HG02938 (cell line): ENCODE results near the gene OOEP.
"Not testable (repeated sequence)": the region's sequence is repeated elsewhere in the genome, so short reads cannot be mapped to it uniquely, and the experiment has no call there.

Source experiments
- ATAC-seq: cut with Tn5 transposase; IDR thresholded peaks from one replicate; pipeline ENCODE4 v1.9.1; 2021; ENCODE audit warnings: mild to moderate bottlenecking, moderate library complexity; ENCODE audit not compliant: unreplicated experiment

OOEP gene

DNA sequence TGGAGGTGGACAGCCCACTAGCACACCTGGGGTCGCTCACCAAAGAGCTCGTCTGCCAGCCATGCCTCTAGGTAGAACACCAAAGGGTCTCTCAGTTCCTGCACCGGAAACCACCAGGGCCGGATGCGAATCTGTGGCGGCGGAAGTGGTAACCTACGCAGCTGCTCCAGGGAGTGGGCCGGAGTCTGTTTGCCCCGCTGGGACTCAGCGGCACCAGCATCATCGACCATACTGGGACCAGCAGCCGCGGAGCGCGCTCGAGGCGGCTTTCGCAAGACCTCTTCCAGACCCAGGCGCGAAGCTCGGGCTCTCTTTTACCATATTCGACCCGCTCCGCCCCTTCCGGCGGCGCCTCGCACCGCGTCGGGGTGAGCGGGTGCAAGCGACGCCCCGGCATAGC is at the start of gene OOEP:
Gene OOEP, minus strand, starts transcription at position 335 of the 400 bp plus-strand sequence. Its CDS starts 105 bp downstream, at position 230.
- ATAC-seq: no peak

DNA sequence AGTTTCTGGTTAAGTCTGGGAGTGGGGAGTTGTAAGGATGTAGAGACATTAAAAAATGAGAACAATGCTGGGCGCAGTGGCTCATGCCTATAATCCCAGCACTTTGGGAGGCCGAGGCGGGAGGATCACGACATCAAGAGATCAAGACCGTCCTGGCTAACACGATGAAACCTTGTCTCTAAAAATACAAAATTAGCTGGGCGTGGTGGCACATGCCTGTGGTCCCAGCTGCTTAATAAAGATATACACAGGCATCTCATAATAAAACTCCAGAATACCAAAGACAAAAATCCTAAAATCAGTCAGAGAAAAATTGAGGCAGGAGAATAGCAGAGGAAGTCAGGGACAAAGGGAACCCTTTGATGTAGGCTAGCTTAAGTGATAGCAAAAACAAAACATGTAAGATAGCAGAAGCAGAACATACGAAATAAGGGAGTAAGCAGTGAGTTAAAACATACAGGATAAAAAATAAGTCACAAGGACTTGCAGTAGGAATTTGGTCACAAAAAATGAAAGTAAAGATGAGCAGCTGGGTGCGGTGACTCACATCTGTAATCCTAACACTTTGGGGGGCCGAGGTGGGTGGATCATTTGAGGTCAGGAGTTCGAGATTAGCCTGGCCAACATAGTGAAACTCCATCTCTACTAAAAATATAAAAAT is 48.5 kb upstream of the OOEP start:
- no peak for ATAC-seq

DNA sequence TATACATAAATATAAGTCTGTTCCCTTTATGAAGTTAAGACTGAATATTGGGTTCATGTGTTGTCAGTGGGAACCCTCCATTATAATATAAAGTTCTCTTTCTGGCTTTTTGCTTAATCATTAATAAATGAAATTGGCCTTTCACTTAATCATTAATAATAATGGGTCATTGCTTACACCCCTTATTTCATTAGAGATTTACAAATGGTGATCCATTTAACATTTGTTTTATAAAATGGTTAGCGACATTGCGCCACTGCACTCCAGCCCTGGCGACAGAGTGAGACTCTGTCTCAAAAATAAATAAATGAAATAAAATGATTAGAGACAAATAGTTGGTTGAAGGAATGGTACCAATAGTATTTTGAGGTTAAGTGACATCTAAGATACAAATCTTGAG is 43.4 kb upstream of the OOEP start:
- no peak for ATAC-seq

DNA sequence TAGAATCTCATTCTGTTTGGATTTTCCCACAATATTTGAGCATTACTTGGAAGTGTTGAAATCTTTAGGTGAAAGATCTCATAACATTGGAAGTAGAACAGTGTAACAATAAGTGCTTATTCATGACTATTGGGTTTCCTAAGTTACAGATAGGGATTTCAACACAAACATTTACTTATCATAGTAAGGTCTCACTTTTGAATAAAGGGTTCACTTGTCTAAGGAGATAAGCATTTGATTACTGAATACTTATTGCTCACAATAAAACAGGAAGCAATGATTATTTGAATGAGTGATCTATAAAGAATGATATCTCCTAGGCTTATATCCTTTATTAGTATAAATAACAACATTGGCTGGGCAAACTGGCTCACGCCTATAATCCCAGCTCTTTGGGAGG is 39.7 kb upstream of the OOEP start:
- no peak for ATAC-seq

DNA sequence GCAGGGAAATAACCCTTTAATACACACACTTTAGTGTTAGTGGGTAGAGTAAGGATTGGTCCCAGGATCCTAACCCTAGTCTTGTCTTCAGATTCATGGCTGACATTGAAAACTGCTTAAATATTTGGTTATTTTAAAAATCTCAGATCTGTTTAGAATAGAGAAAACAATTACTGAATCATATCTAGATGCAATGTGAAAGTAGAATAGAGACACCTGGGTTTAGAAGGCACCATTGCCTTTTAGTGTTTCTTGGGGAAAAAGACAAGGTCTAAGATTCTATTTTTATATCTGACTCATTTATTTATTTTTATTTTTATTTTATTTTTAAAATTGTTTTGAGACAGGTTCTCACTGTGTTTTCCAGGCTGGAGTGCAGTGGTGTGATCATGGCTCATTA is 31.0 kb upstream of the OOEP start:
- ATAC-seq: no peak

DNA sequence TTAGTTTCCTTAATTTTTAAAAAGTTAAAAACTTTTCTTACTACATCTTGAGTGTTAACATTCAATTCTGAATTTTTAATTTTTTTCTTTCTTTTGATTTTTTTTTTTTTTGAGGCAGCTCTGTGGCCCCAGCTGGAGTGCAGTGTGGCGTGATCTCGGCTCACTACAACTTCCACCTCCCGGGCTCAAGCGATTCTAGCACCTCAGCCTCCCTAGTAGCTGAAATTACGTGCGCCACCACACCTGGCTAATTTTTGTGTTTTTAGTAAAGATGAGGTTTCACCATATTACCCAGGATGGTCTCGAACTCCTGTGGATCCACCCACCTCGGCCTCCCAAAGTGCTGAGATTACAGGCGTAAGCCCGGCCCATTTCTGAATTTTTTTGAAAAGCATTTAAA is 26.2 kb upstream of the OOEP start:
- ATAC-seq: no peak

DNA sequence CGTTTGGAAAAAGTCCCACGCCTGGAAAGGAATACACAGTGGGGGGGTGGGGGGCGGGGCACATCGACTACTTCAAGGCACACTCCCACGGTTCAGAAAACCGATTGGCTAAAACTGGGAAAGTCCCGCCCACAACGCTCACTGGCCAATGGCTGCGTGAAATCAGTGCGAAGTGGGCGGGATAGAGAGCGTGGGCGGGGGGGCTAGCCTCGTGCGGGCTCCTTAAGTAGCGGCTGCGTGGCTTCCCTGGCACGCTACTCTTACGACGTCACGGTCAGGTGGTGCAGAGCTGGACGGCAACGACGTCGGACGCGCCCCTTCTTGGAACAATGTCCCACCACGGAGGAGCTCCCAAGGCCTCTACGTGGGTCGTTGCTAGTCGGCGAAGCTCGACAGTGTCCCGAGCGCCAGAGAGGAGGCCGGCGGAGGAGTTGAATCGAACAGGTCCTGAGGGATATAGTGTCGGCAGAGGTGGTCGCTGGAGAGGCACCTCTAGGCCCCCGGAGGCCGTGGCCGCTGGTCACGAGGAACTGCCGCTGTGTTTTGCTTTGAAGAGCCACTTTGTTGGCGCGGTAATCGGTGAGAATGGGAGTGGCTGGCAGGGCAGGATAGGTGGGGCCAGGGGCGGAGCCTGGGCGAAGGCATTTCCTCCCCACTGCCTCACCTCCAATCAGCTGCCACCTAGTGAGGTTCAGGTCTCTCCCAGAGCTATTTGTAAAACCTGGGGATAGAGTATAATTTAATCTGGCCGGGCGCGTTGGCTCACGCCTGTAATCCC is 25.1 kb upstream of the OOEP start, which contains the start of gene DDX43:
Gene DDX43, plus strand, starts transcription at position 252 of the 778 bp plus-strand sequence. Its CDS starts 78 bp downstream, at position 330.
- ATAC-seq: peak; percentile 75

DNA sequence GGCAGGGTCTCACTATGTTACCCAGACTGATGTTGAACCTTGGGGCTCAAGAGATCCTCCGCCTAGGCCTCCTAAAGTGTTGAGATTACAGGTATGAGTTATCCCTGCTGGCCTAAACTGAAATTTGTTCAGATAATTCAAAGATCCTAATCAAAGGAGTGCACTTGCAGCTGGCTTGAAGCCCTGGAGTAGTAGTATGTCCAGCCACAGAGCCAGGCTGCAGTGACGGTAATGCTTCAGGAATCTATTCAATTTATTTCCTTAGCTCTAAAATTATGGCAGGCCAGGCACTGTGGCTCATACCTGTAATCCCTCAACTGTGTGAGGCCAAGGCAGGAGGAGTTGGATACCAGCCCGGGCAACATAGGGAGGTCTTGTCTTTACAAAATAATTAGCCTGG is 23.6 kb upstream of the OOEP start:
- ATAC-seq: no peak

DNA sequence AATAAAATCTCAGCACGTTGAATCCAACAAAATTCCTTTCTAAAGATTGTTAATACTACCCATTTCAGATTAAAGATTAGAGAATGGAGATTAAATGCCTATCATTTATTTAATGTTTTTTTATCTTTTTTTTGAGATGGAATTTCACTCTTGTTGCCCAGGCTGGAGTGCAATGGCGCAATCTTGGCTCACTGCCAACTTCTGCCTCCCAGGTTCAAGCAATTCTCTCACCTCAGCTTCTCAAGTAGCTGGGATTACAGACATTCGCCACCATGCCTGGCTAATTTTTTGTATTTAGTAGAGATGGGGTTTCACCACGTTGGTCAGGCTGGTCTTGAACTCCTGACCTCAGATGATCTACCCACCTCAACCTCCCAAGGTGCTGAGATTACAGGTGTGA is 22.5 kb upstream of the OOEP start:
- ATAC-seq: not testable (repeated sequence)

DNA sequence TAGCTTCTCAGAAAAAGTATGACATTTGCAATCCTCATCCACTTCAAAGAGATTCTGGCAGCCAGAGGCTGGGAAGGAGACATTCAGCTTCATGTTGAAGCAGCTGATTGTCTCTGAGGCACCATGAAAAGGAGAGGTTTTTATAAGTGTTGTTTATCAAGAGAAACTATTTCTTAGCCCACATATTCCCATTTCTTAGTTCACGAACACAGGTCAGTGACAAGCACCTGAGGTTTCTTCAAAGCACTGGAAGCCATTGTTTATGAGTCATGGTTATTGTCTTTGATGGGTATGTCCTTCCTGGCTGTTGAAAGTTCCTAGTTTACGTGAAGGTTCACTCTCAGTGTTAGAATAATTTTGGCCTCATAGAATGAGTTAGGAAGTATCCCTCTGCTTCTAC is 22.0 kb upstream of the OOEP start:
- no peak for ATAC-seq

DNA sequence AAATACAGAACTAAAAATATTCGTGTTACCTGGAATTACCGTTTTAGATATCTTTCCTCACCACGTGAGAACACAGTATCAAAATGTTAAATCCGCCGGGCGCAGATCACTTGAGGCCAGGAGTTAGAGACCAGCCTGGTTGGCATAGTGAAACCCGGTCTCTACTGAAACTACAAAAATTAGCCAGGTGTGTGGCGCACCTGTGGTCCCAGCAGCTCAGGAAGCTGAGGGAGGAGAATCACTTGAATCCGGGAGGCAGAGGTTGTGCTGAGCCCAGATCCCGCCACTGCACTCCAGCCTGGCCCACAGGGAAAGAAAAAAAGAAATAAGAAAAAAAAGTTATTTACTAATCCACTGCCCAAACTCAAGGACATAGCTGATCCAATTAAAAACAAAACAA is 20.2 kb upstream of the OOEP start:
- ATAC-seq: no peak

DNA sequence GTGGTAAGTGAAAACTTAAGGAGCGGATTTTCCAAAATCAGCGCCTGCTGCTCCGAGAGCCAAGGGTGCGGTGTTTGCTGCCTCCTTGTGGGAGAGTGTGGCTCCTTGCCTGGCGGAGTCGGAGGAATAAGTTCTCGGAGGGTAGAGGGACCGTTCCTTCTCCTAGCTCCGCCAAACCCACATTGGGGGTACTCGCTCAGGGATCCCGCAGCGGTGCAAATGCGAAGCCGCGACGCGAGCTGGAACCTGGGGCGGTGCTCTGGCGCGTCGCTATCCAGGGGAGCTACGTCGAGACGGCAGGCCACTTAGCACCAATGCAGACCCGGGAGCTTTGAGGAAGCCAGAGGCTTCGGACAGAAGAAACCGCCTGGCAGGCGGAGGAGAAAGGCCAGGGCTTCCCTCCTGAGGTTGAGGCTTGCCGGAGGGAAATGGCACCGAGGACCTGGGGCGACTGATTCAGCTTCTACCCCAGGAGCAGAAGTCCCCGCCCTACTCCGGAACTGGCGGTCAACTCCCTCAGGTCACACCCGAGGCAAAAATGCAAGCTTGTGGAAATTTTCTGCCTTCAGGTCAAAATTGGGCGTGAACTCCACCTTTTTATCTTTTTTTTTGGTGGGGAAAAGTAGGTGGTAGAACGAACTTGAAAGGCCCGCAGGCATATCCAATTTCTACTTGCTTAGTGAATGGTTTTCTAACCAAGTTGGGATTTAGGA is 19.3 kb upstream of the OOEP start:
- ATAC-seq: peak; percentile 69

DNA sequence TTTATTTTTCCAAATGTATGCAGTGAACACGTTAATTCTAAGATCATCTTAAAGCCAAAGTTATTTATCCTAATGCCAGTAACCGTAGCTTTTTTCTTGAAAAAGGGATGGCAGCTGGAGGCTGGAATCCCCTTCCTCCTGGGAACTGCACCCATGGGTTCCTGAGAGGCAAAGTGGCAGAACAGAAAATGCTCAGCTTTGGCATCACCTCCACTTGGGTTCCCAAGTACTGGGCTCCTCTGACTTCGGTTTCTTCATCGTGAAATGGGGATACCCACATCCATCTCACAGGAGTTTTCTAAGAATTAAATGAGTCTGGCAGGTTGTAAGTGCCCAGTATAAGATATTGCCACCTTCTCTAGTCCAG is 18.7 kb upstream of the OOEP start:
- ATAC-seq: peak; percentile 9

DNA sequence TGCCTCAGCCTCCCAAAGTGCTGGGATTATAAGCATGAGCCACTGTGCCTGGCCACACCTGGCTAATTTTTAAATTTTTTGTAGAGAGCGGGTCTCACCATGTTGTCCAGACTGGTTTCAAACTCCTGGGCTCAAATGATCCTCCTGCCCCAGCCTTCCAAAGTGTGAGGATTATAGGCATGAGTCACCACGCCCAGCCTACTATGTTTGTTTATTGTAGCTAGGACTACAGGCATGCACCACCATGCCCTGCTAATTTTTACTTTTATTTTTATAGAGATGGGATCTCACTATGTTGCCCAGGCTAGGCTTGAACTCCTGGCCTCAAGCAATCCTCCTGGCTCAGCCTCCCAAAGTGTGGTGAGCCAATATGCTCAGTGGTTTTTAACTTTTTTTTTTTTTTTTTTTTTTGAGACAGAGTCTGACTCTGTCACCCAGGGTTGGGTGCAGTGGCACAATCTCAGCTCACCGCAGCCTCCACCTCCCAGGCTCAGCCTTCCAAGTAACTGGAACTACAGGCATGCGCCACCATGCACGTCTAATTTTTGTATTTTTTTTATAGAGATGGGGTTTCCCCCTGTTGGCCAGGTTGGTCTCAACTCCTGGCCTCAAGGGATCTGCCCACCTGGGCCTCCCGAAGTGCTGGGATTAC is 12.9 kb upstream of the OOEP start:
- no peak for ATAC-seq

DNA sequence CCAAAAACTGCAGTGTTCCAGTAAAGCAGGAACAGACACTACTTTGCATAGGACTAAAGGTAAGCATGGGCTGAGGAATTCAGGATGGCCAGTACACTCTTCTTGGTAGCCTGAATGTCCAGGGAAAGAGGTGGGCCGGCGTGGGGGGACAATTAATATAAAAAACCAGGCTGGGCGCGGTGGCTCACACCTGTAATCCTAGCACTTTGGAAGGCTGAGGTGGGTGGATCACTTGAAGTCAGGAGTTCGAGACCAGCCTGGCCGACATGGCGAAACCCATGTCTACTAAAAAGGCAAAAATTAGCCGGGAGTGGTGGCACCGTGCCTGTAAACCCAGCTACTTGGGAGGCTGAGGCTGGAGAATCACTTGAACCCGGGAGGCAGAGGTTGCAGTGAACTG is 11.8 kb upstream of the OOEP start:
- ATAC-seq: not testable (repeated sequence)

DNA sequence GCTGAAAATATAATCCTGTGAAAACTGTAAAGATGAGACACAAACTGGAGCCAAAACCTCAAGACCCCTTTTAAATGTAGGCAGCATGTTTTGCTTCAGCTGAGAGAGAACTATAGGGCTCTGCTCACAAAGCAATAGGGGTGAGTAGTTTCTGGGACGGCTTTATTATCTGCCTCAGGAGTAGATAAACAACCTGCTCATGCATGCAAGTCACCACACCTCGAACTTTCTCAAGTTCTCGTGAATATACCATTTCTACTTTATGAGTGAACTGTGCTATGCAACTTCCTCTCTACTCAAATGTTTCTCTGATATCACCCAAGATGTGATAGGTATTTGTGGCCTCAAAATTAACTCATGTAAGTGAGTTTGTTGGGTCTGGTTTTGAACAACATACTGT is 7.5 kb upstream of the OOEP start:
- no peak for ATAC-seq

DNA sequence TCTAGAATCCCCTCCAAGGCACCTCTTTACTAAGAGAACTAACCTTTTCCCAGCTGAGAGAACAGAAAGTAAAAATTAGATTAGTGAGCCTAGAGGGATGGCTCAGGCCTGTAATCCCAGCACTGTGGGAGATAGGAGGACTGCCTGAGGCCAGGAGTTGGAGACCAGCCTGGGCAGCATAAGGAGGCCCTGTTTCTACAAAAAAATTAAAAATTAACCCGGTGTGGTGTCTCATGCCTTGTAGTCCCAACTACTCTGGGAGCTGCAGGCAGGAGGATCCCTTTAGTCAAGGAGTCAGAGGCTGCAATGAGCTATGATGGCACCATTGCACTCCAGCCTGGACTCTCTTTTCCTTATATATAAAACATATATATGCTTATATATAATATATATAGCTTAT is 5.5 kb upstream of the OOEP start:
- ATAC-seq: no peak

DNA sequence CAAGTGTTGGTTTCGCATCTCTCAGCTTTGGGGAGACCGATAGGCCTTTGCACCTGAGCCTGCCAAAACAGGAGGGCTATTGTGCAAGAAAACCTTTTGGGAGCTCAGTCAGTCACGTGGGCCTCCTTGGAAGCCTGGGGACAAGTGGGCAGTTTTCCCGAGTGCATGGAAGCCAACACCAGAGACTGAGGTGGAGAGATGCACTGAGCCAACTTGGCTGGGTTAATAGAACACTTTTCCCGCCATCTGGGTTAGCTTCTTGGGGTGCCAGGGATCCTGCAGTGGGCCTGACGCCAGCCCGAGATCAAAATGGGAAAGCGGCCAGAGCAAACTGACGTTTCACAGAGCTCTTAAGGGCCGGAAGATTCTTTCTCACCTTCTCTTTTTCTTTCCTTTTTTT is 2.8 kb upstream of the OOEP start:
- no peak for ATAC-seq

DNA sequence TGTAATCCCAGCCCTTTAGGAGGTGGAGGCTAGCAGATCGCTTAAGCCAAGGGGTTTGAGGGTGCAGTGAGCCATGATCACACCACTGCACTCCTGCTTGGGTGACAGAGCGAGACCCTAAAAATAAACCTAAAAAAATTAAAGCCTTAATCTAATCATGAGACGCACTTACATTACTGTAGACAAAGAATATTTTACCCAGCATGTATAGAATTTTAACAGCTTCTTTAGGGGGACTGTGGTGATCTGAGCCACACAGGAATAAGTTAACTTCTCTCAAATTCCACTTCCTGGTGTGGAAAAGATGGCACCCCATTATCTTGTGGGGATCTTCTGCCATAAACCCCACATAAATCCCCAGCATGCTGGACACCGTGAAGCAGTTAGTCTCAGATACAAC is 2.3 kb upstream of the OOEP start:
- no peak for ATAC-seq

DNA sequence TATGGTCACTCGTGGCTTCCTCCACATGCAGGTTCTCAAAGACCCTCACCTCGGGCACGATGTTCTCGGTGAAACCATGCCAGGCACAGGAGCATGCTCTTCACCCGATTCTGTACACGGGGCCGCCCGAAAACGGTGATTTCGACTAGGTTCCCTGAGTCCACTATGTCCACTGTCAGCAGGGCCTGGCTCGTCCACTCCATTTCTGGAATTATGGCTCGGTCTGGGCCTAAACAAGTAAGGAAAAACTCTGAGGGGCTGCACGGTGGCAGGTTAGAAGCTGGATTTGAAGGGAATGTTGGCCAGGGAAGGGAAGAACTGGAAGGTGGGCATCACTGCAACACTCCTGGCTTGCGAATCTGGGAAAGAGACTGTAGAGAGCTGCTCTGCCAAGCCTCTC is 540 bp downstream of the OOEP start:
- no peak for ATAC-seq

DNA sequence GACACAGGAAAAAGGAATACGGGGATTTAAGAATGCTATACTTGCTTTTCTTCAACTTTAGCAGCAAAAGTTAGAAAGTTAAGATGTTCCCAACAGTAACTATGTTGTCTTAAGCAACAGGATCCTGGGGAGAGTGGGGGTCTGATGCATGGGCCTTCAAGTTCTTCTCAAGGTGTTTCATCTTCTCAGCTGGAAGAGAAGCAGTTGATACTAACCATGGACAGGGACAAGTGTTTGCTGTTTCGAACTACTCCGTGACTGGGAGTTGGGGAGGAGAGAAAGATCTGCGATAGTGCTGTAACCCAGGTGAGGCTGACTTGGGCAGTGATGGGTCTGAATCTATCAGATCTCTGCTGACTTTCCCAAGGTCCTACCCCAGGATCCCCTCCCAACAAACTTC is 1.0 kb downstream of the OOEP start:
- no peak for ATAC-seq
